Hematopoietic multipotent progenitor cell treated with erythropoietin and hydrocortisone succinate and interleukin-3 and kit ligand, for 8 days (in vitro differentiated cells): ENCODE measurements around the gene CEACAM19.
"Not testable (repeated sequence)": the region's sequence is repeated elsewhere in the genome, so short reads cannot be mapped to it uniquely, and the experiment has no call there.

ENCODE experiments used
- DNase-seq: peaks from one replicate; pipeline ENCODE4 v3.0.0-alpha.2; 2015

The CEACAM19 gene, protein sequence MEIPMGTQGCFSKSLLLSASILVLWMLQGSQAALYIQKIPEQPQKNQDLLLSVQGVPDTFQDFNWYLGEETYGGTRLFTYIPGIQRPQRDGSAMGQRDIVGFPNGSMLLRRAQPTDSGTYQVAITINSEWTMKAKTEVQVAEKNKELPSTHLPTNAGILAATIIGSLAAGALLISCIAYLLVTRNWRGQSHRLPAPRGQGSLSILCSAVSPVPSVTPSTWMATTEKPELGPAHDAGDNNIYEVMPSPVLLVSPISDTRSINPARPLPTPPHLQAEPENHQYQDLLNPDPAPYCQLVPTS

DNA sequence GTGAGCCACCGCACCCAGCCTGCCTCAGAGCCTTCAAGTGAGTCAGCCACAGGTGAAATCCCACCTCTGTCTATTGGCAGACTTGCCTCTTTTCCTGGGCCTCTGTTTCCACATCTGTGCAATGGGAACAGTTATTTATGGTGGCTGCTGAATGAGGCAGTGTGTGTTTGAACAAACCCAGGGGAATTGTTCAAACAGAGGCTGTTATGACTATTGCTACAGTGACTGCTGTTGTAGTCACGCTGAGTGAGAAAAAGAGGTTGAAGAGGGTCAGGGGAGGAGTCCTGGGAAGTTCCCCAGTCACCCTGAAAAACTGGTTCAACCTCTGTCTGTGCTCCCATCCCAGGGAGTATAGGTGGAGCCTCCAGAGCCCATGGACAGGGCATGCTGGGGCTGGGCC lies at the start of gene CEACAM19:
TSS of gene CEACAM19 (plus strand) at position 83 of the 400 bp plus-strand sequence. CDS start 450 bp downstream, outside the sequence.
- DNase-seq: no peak

DNA sequence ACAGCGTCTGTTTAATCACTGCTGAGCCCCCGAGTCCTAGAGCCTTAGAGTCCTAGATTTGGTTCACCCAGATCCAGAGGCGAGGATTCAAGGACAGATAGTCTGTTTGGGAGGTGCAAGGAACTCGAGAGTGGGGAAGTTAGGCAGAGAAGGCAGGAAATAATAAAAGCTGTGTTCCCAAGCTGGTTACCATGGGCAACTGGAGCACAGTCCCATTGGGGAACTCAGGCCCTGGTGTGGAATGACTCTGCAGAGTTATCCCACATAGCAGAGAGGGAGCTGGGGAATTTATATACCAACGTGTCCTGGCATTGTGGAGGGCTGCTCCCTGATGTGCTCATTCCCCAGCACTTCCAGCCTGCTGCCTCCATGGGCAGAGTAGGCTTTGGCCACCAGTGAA lies 48.2 kb upstream of the CEACAM19 start:
- DNase-seq: no peak

DNA sequence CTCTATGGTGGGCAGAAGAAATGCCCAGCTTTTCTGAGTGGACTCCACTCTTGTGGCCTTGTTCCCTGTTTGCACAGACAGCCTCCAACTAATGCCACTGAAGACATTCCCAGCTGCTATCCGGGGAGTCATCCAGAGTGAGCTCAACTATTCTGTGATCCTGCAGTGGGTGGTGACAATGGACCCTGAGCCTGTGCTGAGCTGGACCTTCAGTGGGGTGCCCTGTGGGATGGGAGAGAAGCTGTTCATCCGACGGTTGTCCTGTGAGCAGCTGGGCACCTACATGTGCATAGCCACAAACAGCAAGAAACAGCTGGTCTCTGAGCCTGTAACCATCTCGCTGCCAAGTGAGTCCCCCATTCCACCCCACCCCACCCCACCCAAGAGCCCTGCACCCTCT lies 47.7 kb upstream of the CEACAM19 start:
- no peak for DNase-seq

DNA sequence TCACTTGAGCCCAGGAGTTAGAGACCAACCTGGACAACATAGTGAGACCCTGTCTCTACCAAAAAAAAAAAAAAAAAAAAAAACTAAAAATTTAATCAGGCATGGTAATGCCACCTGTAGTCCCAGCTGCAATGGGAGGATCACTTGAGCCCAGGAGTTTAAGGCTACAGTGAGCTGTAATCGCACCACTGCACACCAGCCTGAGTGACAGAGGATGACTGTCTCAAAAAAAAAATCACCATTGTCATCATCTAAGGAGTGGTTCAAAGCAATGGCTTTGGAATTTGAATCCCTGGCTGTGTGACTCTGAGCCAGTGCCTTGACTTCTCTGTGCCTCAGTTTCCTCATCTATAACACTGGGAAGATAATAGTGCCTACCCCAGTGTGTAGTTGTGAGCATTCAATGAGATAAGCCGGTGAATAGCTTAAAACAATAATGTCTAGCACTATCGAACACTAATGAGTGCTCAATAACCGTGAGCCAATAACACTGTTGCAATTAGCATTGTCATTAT lies 46.4 kb upstream of the CEACAM19 start:
- no peak for DNase-seq

DNA sequence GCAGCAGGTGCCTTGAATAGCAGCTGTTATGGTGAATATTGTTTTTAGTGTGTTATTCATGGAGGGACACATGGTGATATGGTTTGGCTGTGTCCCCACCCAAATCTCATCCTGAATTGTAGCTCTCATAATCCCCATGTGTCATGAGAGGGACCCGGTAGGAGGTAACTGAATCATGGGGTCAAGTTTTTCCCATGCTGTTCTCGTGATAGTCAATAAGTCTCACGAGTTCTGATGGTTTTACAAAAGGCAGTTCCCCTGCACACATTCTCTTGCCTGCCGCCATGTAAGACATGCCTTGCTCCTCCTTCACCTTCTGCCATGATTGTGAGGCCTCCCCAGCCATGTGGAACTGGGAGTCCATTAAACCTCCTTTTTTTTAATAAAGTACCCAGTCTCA lies 45.6 kb upstream of the CEACAM19 start:
- not testable (repeated sequence) for DNase-seq

DNA sequence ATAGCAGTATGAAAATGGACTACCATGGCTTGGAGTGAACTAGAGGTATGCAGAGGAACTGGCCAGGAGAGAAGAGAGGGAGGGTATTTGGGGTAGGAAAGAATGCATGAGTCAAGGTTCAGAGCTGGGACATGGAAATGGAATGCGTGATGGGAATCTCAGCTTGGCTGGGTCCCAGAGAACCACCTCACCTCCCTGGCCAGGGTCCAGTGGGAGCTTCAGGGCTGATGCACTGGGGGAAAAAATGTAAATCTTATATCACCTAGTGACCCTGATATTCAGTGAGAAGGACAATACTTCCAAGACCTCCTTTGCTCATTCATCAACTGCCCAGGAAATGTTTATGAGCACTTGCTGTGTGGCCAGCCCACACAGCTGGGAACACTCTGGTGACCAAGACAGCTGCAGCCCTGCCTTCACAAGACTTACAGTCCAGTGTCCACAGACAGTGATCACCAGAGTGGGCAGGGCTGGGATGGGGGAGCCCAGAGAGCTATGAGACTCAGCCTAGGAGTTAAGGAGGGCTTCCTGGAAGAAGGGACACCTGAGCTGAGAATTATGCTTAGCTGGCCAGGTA lies 45.1 kb upstream of the CEACAM19 start:
- DNase-seq: no peak

DNA sequence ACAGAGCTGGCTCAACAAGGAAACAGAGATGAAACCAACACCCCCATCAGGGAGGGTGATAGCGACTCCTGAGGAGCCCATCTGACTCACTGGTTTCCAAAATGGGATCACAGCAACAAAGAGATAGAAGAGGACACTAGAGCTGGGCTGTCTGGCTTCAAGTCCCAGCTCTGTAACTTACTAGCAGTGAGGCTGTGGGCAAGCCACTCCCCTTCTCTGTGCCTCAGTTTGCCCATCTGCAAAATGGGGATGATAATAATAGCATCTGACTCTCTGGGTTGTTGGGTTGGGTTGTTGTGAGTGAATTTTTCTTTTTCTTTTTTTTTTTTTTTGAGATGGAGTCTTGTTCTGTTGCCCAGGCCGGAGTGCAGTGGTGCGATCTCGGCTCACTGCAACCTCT lies 43.7 kb upstream of the CEACAM19 start:
- no peak for DNase-seq

DNA sequence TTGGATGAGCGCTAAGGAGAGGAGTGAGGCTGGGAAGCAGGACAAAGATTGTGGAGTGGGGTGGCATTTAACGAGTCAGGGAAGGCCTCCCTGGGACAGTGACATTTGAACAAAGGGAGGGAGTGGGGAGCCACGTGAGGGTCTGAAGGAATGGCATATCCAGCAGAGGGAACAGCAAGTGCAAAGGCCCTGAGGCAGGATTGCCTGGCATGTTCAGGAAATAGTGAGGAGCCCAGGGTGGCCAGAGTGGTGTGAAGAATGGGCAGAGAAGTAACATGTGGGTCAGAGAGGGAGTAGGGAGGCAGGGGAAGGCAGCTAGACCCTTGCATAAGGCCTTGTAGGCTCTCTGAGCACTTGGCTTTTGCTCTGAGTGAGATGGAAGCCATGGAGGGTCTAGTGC lies 42.5 kb upstream of the CEACAM19 start:
- DNase-seq: no peak

DNA sequence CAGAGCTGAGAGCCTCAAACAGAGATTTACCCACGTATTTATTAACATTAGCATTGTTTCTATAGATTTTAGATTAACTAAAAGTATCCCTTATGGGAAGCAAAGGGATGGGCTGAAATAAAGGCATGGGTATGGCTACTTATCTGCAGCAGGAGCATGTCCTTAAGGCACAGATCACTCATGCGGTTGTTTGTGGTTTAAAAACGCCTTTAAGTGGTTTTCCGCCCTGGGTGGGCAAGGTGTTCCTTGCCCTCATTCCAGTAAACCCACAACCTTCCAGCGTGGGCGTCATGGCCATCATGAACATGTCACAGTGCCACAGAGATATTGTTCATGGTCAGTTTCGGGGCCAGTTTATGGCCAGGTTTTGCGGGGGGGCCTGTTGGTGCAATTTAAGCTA lies 39.7 kb upstream of the CEACAM19 start:
- DNase-seq: peak; percentile 16

DNA sequence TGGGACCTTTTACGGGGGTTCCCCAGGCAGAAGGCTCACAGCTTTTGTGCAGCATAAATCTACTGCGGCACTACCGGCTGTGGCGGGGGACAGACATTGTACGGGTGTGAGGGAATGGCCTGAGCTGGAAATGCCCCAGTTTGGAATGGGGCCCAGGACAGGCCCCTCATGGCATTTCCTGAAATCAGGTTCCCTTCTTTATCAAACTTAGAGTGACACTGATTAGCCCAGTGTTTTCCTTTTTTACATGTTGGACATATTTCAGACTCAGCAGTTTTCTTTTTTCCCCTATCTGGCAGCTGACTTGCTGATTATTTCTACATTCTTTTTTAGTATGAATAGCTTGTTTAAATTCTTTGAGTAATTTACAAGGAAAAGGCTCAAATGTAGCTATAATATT lies 37.2 kb upstream of the CEACAM19 start:
- DNase-seq: not testable (repeated sequence)

DNA sequence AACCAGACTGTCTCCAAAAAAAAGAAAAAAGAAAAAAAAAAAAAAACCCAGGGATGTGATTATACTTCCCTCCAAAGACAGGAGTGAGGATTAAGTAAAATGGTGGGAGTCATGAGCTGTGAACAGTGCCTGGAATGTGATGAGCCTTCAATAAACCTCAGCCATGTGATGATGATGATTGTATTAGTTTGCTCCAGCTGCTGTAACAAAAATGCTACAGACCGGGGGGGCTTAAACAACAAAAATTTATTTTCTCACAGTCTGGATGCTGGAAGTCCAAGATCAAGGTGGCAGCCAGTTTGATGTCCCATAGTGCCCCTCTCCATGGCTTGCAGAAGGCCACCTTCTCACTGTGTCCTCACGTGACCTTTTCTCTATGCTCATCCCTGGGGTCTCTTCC lies 36.5 kb upstream of the CEACAM19 start:
- DNase-seq: no peak

DNA sequence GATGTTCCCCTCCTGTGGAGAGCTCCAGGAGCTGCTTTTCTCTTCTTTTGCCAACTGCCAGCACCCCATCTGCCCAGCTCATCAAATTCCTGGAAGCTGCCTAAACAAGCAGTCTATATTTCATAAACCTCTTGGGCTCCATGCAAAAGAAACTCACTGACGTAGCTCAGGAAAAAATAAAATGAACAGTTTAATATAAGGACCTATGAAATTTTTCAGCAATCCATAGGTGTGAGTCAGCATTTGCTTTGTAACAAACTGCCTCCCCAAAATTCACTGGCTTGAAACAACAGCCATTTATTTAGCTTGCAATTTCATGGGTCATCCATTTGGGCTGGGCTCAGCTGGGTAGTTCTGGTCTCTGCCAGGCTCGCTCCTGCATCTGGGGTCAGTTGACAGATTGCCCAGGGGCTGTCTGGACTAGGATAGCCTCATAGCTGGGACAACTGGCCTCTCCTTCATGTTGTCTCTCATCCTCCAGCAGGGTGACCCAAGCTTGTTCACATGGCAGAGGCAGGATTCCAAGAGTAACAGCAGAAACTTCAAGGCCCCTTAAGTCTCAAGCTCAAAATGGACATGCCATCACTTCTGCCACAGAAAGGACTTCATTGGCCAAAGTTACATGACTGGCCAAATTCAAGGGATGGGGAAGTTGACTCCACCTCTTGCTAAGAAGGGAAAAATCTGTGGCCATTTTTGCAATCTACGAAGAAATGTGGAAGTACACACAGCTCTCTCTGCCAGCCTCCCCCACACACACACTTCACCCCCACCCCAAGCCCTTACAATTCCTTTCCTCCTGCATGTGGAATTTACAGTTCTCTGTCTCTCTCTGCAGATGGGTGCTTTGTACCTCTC lies 35.5 kb upstream of the CEACAM19 start:
- DNase-seq: no peak

DNA sequence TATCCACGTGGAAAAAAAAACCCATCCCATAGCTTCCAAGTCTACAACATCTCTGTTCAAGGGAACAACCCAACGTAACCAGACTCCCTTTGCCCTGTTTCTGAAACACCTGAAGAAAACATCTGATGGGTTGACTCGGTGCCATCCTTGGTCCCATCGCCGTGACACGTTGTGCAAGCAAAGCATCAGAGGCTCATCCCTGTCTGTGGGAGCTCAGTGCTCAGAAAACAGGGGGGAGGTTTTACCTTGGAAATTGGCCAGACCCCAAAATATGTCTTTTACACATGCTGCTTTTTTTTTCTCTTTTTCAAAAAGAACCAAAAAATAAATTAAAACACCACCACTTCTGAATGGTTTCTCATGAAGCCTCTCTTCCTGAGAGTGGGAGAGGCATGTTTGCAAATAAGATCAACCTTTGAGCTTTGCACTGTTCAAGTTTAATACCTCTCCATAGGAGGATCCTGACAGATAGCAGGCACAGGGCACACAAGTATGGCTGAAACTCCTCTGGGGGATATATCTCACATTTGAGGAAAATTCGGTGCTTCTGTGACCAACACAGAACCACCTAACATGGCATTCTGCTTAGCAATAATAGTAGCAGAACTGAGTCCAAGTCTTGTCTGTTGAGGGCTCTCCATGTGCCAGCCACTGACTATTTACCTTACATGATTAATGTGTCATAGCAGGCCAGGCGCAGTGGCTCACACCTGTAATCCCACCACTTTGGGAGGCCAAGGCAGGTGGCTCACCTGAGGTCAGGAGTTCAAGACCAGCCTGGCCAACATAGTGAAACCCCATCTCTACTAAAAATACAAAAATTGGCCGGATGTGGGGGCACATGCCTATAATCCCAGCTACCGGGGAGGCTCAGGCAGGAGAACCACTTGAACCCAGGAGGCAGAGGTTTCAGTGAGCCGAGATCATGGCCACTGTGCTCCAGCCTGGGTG lies 34.6 kb upstream of the CEACAM19 start:
- DNase-seq: no peak

DNA sequence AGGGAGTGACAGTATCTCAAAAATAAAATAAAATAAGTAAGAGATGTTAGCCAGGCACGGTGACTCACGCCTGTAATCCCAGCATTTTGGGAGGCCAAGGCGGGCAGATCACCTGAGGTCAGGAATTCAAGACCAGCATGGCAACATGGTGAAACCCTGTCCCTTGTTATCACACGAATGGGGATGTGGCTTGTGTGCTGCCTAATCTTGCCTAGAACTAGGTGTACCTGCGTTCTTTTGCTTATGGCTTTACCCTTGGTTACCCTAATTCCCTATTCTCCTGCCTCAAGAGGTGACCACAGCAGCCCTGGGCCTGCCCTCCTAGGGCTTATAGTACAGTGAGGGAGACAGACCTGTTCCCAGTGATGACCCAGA lies 33.9 kb upstream of the CEACAM19 start:
- no peak for DNase-seq

DNA sequence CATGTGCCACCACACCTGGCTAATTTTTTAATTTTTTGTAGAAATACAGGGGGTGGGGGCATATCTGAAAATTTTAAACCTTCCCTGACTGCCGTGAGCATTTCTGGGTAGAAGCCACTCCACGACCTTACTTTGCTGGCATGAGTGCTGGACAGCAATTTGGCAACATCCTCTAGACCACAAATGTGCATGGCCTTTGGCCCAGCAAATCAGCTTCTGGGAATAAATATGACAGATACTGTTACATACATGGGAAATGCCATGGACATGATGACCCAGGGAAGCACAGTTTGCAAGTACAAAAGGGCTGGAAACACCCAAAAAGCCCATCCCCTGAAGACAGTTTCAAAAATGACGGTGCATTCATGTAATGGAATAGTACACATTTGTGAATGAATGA lies 30.8 kb upstream of the CEACAM19 start:
- no peak for DNase-seq

DNA sequence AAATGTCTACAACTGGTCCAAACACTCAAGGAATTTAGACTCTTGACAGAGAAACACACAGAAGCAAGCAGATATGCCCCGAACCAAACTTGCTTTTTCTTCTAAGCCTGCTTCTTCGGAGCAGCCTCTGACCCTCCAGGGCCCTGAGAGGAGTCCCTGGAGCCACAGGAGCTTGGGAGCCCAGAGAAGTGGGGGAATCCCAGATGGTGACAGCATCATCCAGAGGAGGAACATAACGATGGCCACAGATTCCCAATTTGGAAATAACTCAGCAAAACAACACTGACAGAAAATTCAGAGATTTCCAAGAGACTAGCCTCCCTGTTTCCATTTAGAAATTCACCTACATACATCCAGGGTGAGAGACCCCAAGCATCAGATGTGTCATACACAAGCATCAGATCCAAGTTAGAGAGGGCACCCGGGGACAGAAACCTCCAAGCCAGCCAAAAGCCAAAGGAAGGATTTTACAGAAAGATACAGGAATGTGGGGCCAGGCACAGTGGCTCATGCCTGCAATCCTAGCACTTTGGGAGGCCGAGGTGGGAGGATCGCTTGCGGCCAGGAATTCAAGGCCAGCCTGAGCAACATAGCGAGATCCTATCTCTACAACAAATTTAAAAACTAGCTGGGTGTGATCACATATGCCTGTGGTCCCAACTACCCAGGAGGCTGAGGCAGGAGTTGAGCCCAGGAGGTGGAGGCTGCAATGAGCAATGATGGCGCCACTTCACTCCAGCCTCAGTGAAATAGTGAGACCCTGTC lies 29.6 kb upstream of the CEACAM19 start:
- DNase-seq: no peak

DNA sequence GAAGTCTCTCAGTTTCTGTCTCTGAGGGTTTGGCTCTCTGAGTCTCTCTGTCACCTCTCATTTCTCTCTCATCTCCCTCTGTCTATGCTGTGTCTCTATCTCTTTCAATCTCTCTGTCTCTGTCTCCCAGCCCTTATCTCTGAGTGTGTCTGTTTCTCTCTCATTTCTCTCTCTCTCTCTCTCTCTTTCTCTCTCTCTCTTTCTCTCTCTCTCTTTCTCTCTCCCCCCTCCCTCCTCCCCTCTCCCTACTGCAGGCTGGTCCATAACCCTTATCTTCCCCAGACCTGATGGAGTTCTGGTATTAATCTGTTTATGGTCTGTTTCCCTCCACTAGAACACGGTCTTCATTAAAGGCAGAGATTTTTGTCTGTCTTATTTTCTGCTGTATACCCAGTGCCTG lies 28.9 kb upstream of the CEACAM19 start:
- peak; percentile 70 for DNase-seq

DNA sequence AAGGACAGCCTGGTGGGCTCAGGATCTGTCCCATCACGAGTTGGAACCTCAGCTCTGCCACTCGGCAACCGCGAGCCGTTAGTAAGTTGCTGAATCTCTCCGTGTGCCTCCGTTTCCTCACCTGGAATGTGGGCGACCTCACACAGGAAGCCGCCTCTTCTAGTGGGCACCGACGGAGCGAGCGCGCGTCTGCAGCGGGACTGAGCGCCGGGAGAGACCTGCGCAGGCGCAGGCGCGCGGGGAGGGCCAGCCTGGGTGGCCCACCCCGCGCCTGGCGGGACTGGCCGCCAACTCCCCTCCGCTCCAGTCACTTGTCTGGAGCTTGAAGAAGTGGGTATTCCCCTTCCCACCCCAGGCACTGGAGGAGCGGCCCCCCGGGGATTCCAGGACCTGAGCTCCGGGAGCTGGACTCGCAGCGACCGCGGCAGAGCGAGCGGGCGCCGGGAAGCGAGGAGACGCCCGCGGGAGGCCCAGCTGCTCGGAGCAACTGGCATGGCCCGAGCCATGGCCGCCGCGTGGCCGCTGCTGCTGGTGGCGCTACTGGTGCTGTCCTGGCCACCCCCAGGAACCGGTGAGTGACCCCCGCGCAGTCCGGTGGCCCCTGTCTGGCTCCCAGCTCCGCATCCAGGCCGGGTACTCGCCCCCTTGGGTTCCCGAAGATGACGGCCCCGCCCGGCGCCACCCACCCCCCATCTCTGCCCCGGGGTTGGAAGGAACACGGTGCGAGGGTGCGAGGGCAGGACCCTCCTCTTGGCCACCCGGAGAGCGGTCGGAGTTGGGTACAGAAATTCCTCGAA lies 27.5 kb upstream of the CEACAM19 start, which contains the start of gene PVR:
TSS of gene PVR (plus strand) at position 306 of the 797 bp plus-strand sequence. CDS start at position 493, 187 bp downstream.
- DNase-seq: peak; percentile 72

DNA sequence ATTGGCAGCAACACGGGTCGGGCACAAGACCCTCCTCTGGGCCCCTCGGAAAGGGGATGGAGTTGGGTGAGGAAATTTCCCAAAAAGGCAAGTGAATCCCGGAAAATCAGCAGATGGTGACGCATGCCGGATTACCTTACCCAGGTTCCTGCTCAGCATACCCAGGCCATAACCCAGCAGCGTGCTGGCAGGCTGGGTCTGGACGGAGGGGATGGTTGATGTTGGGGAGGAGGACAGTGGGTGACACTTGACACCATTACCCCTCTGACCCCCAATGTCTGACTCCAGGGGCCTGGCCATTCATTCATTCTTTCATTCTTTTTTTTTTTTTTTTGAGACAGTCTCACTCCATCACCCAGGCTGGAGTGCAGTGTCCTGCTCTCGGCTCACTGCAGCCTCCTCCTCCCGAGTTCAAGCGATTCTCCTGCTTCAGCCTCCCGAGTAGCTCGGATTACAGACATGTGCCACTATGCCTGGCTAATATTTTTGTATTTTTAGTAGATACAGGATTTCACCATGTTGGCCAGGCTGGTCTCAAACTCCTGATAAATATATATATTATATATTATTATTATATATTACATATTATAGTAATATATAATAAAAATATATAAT lies 26.8 kb upstream of the CEACAM19 start:
- peak; percentile 41 for DNase-seq

DNA sequence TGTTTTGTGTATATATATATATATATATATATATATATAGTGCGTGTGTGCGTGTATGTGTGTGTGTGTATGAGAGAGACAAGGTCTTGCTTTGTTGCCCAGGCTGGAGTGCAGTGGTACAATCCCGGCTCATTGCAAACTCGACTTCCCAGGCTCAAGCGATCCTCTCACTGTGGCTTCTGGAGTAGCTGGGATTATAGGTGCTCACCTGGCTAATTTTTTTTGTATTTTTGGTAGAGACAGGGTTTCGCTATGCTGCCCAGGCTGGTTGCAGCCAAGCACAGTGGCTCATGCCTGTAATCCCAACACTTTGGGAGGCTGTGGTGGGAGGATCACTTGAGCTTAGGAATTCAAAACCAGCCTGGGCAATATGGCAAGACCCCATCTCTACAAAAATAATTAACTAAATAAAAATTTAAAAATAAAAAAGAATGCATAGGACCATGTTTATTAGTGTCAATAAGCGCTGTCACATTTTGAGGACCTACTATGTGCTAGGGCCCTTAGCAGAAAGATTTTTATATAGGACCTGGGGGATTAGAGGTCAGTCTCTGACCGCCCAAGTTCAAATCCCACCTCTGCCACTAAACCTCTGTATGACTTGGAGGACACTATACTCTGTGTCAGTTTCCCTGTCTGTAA lies 25.8 kb upstream of the CEACAM19 start:
- no peak for DNase-seq
